Astrocyte of the hippocampus (primary cell): ENCODE data around the gene FABP2.
"Not testable (repeated sequence)": the region's sequence is repeated elsewhere in the genome, so short reads cannot be mapped to it uniquely, and the experiment has no call there.

Experiments
- DNase-seq: peaks from one replicate; pipeline ENCODE4 v3.0.0; 2011; ENCODE audit warnings: low read depth, low spot score

FABP2 gene

GRCh38 chr4:119310826-119311225, 11.1 kb downstream of the FABP2 start:
- DNase-seq: no peak

- DNase-seq: no peak
Observed at GRCh38 chr4:119307606-119308005, 14.3 kb downstream of the FABP2 start.

GRCh38 chr4:119304431-119304830, 17.5 kb downstream of the FABP2 start:
- DNase-seq: no peak

GRCh38 chr4:119303587-119304305, 18.2 kb downstream of the FABP2 start:
- DNase-seq: no peak

GRCh38 chr4:119302073-119302832, 19.7 kb downstream of the FABP2 start:
- DNase-seq: no peak

GRCh38 chr4:119300101-119300978, 21.6 kb downstream of the FABP2 start:
- peak; percentile 95 for DNase-seq

GRCh38 chr4:119299741-119300100, 22.2 kb downstream of the FABP2 start:
- DNase-seq: no peak

- peak; percentile 20 for DNase-seq
Observed at GRCh38 chr4:119299260-119299671, 22.7 kb downstream of the FABP2 start.

GRCh38 chr4:119297795-119298194, 24.1 kb downstream of the FABP2 start:
- DNase-seq: no peak

- no peak for DNase-seq
Observed at GRCh38 chr4:119296356-119296755, 25.6 kb downstream of the FABP2 start.

- no peak for DNase-seq
Observed at GRCh38 chr4:119290598-119290997, 31.3 kb downstream of the FABP2 start.

- no peak for DNase-seq
Observed at GRCh38 chr4:119289313-119289712, 32.6 kb downstream of the FABP2 start.

- DNase-seq: peak; percentile 70
Observed at GRCh38 chr4:119286377-119287002, 35.4 kb downstream of the FABP2 start.

GRCh38 chr4:119284876-119285780, 36.8 kb downstream of the FABP2 start:
- DNase-seq: peak; percentile 37

GRCh38 chr4:119281393-119281792, 40.5 kb downstream of the FABP2 start:
- DNase-seq: no peak

- DNase-seq: not testable (repeated sequence)
Observed at GRCh38 chr4:119279945-119280344, 42.0 kb downstream of the FABP2 start.

GRCh38 chr4:119279541-119279940, 42.4 kb downstream of the FABP2 start:
- not testable (repeated sequence) for DNase-seq

- DNase-seq: no peak
Observed at GRCh38 chr4:119271361-119272085, 50.4 kb downstream of the FABP2 start.

GRCh38 chr4:119268466-119268865, 53.5 kb downstream of the FABP2 start:
- peak; percentile 29 for DNase-seq
